GM15510 (cell line): Measurements from ENCODE around the gene PRR36.

Experiments
- POLR2A ChIP-seq: IDR thresholded peaks from 3 replicates; pipeline ENCODE4 v1.6.1; 2011; ENCODE audit warnings: borderline replicate concordance; ENCODE audit not compliant: insufficient read length; ENCODE audit errors: extremely low read depth

The PRR36 gene

DNA sequence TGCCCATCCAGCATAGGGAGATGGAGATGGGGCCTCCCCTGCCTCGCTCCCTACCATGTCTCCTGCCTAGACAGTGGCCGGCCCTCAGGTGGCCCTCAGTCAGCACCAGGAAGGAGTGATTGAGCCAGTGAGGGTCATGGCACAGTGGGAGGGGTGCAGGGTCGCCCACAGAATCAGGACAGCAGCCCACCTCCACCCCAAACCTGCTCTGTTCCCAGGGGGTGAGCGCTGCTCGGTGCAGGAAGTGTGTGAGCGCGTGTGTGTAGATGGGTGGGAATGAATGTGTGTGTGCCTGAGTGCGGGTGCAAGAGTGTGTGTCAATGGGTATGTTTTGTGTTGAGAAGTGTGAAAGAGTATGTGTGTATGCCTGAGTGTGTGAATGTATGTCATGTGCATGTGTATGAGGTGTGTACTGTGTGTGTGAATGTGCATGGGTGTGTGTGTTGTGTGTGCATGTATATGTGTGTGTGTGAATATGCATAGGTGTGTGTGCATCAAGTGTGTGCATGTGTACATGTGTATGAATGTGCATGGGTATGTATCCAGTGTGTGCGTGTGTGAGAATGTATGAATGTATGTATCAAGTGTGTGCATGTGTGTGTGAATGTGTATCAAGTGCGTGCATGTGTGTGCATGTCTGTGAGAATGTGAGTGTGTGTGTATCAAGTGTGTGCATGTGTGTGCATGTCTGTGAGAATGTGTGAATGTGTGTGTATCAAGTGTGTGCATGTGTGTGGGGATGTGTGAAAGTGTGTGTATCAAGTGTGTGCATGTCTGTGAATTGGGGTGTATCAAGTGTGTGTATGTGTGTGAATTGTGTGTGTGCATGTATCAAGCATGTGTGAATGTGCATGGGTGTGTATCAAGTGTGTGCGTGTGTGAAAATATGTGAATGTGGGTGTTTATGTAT is 32.2 kb downstream of the PRR36 start:
- TF ChIP-seq POLR2A = no peak

DNA sequence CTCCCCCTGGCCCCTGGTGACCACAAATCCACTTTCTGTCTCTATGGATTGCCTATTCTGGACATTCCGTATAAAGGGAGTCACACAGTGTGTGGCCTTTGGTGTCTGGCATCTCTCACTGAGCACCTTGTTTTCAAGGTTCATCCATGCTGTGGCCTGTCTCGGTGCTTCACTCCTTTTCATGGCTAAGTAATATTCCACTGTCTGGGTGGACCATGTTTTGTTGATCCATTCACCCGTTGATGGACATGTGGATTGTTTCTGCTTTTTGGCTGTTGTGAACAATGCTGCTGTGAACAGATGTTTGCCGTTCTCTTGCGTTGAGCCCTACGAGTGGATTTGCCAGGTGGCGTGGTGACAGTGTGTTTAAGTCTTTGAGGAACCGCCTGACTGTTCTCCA is 33.6 kb downstream of the PRR36 start:
- no peak for TF ChIP-seq POLR2A

DNA sequence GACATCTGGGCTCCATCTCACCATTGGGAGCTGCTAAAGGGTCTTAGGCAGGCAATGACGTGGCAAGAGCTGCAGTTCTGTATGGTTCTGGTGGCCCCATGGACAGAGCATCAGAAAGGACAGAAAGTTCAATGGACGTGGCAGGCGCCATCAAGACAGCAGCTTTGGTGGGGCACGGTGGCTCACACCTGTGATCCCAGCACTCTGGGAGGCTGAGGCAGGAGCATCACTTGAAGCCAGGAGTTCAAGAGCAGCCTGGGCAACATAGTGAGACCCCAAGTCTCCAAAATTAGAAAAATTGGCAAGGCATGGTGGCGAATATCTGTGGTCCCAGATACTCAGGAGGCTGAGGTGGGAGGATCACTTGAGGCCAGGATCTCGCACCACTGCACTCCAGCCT is 34.7 kb downstream of the PRR36 start:
- TF ChIP-seq POLR2A = no peak

DNA sequence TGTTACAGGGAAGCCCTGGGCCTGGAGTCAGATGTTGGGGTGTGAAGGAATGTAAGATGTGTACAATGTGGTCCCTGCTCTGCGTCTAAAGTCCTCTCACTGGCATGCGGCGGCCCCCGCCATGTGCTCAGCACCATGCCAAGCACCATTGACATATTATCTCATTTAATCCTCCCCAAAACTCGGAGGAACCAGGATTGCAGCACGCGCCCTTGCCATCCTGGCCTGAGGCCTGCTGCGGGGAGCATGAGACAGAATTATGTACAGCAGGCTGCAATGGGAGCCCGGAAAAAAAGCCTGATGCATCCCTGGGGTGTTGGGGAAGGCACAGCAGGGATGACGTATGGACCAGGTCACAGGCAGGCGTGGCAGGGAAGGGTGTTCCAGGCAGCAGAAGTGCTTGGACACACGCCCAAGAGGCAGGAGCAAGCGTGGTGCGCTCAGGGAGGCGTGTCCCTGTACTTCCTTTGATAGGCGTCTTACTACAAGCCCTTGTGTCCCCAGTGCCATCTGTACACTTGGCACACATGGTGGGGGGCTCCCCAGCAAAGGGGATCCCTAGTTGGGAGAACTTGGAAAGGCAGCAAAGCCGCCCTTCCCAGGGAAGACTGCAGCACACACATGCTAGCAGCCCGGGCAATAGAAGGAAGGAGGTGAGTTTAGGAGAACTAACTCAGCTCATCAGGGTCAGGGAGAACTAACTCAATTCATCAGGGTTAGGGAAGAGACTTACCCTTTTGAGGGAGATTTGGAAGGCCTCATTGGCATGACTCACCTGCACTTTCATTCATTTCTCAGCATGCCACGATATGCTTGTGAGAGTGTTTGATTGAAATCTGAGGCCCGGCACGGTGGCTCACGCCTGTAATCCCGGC is 40.7 kb downstream of the PRR36 start:
- TF ChIP-seq POLR2A = no peak

DNA sequence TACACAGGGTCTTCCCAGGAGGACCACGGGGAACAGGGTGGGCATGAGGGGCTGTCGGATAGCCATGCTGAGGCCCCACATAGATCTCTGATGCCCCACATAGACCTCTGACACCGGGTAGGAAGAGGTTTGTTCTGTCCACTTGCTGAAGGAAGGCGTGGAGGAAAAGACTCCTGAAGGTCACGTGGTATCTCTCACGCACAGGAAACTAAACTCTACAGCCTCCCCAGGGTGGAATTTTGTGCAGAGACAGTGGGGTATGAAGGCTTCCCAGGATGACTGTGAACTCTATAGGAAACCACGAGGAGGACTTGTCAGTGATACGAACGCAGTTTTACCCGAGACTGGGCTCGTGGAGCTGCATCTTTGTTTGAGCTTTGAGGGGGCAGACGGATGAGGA is 41.4 kb downstream of the PRR36 start:
- TF ChIP-seq POLR2A = no peak

DNA sequence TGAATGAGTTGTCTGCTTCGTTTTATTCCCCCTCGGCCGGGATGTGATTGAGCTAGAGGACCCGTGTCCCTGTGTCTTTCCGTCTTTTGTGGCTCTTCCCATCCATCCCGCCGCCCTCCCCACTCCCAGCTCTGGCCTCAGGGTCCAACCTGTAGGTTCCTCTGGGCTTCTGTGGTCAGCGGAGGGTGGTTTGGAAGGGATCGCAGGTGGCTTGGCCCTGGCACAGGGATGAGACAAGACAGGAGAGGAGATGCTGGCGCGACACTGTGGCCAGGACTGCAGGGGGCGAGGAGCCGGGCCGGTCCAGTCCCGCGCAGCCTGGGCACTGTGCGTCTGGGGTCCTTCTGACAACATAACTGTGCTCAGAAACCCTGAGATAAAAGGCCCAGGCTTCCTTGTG is 42.2 kb downstream of the PRR36 start:
- no peak for TF ChIP-seq POLR2A

DNA sequence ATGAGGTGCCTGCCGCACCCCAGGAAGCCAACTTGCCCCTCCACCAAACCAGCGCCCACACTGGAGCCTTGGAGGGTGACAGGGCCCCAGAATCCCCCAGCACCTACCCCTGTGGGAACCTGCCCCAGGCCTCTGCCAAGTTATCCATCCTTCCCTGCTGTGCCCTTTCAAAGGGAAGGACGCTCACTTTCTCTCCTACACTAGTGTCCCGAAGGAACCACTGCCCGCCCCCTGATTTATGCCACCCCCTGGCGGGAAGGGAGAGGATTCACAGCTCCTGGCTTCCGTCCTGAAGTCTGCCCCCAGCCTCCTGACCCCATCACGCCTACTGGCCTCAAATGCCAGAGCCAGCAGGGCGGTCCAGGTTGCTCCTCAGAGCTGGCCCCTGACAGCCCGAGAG is 42.7 kb downstream of the PRR36 start:
- no peak for TF ChIP-seq POLR2A

DNA sequence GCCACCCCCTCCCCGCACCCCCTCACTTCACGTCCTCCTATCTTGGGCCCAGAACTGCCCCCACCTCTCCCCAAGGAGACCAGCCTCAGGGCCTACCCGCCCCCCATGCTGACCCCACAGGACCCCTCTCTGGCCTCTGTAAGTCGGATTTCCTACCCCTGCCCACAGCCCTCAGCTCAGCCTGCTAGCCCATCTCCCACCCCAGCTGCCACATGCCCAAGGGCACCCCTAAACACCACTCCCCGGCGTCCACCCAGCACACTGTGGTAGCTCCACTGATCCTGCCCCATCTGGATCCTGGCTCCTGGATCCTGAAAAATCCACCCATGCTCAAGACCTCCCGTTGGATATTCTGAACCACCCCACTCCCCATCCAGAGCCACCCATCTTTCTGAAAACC is 43.4 kb downstream of the PRR36 start:
- TF ChIP-seq POLR2A = no peak

DNA sequence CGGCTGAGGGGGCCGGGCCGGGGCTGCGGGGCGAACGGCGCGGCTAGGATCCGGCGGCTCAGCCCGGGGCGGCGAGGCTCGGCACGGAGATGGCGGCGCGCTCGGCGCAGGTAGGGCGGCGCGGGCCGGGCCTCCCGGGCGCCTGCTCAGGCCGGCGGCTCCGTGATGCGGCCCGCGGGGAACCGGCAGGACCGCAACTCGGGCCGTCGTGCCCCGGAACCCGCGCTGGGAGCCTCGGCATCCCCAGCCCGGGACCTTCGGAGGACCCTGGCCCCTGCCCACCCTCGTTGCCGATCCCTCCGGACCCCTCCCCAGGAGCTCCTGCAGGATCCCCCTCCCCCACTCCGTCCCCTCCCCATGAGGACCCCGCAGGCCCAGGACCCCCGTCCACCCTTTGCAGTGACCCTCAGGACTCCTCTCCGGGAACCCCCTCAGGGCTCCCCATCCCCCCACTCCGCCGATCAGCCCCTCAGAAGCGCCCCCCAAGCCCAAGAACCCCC is 43.9 kb downstream of the PRR36 start:
- TF ChIP-seq POLR2A = no peak

DNA sequence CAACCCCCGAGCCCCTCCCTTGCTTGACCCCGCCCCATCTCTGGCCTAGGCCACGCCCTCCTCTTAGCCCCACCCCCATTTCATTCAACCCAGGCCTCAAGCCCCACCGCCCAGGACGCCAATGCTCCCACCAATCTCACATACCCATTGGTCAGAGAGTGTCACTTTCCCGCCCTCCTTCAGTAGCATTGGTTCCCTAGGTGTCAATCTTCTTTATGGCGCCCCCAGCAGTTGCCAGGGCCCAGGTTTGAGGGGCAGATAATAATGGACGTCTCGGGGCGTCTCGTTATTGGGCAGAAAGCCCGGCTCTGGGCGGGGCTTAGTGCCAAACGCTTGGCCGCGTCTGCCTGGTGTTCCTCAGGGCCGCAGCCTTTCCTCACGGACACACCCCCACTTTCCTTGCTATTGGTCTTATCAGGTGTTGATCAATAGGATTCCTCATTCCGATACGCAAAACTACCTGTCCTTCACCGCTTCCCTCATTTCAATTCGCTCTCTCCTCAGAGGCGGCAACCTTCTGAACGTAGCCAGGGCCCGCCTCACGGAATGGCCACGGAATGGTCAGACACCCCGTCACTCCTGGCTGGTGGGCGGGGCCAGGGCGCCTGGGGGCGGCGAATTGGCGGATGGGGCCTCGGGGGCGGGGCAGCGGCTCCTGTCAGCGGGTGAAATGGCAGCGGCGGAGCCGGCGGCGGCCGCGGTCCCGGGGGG is 44.5 kb downstream of the PRR36 start, which contains the start of gene EVI5L:
EVI5L (plus strand) TSS at position 658 of the 711 bp plus-strand sequence. CDS start 16,325 bp downstream, outside the sequence.
- peak; percentile 35 for TF ChIP-seq POLR2A

DNA sequence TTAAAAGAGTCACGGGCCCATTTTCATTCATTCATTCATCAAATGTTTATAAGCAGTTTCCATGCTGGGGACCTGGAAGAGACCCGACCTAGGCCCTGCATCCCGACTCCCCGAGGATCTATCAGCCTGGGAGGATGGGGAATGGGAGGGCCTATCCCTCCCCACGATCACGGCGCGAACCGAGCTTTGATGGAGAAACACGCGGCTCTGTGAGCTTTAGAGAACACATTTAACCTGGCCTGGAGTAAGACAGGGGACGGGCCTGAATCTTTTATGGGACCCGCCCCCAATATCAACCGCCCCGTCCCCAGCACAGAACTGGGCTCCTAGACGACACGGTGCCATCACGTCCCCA is 45.0 kb downstream of the PRR36 start:
- no peak for TF ChIP-seq POLR2A

DNA sequence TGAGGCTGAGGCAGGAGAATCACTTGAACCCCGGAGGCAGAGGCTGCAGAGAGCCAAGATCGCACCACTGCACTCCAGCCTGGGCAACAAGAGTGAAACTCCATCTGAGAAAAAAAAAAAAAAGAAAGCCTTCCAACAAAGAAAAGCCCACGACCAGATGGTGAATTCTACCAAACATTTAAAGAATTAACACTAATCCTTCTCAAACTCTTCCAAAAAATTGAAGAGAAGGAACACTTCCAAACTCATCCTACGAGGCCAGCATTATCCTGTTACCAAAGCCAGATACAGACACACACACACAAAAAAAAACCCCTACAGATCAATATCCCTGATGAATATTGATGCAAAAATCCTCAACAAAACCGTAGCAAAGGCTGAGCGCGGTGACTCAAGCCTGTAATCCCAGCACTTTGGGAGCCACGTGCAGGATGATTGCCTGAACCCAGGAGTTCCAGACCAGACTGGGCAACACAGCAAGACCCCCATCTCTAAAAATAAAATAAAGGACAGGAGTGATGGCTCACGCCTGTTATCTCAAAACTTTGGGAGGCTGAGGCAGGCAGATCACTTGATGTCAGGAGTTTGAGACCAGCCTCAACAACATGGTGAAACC is 50.4 kb downstream of the PRR36 start:
- no peak for TF ChIP-seq POLR2A

DNA sequence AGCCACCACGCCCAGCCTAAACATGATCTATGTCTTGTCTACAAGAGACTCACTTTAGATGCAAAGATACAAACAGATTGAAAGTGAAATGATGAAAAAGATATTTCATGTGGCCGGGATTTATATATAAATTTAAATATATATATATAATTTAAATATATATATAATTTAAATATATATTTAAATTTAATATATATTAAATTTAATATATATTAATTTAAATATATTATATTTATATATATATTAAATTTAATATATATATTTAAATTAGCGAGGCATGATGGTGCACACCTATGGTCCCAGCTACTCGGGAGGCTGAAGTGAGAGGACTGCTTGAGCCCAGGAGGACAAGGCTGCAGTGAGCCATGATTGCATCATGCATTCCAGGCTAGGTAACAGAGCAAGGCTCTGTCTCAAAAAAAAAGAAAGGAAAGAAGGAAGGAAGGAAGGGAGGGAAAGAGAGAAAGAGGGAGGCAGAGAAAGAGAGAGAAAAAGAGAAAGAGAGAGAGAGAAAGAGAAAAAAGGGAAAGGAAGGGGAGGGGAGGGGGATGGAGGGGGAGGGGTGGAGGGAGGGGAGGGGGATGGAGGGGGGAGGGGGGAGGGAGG is 51.2 kb downstream of the PRR36 start:
- no peak for TF ChIP-seq POLR2A

DNA sequence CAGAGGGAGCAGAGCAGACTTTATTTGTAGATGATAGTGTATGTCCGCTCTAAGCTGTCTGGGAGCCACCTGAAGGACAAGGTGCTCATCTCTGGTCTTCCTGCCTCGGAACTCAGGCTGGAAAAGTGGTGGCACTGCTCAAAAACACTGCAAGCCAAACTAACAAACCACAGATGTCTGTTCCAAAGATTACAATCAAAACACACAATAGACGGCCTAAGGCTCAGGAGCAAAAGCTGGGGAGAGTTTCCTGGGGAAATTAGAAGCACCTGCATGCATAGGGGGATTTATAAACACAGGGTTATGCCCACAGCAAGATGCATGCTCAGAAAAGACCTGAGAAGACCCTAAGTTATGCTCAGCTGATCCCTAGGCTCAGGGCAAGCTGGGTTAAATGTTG is 53.6 kb downstream of the PRR36 start:
- no peak for TF ChIP-seq POLR2A
